GM12892 (cell line): Measurements from ENCODE around the gene PDGFC.

Source experiments
- POLR2A ChIP-seq: IDR thresholded peaks from 2 replicates; pipeline ENCODE4 v1.6.1; 2011; ENCODE audit warnings: low read depth, low read length, control low read depth
- POLR2AphosphoS5 ChIP-seq: IDR thresholded peaks from 2 replicates; pipeline ENCODE4 v1.6.1; 2011; ENCODE audit warnings: low read depth, low read length, control low read depth
- TAF1 ChIP-seq: IDR thresholded peaks from 2 replicates; pipeline ENCODE4 v1.6.1; 2011; ENCODE audit warnings: low read depth, mild to moderate bottlenecking, control low read depth, low read length, borderline replicate concordance

DNA sequence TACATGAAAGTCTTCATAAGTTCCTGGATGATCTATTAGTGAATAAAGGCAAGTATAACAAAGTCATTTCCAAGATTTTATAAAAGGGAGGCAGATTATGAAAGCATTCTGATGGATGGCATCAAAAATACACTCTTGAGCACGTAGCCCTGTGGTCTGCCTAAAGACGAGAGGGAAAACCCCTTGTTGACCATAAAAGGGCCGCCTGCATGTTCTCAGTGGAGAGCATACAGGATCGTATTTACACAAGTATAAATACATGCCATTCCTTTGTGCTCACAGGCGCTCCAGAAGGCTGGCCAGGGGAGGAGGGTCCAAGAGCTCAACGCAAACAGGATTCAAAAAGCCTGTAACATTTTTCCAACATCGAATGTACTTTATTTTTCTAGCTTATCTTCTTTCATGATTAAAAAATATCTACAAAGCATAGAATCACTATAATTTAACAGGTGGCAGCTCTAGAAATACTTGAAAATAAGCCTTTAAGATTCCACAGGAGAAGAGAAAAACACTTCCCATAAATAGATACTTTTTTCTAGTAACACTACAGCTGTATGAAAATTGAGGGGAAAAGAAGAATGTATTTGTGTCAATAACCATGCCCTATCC is 29.6 kb downstream of the PDGFC start:
- no peak for TF ChIP-seq POLR2AphosphoS5
- TF ChIP-seq POLR2A: no peak
- TF ChIP-seq TAF1: no peak
